Endometrium (tissue), 2 donors: ENCODE data around the gene NDRG2.
"Not testable (repeated sequence)": the region's sequence is repeated elsewhere in the genome, so short reads cannot be mapped to it uniquely, and the experiment has no call there.

Source experiments
- FAIRE-seq: peaks from 2 replicates; lab custom pipeline; 2012; peaks lifted over from hg19 to GRCh38; lab: Jason Lieb, UNC
- donor health status: control.
- donor health status: control.

NDRG2 gene

GRCh38 chr14:21033133-21033698 lies 8.4 kb upstream of the NDRG2 start:
- no peak for FAIRE-seq

- FAIRE-seq, result no peak
Measured at GRCh38 chr14:21032326-21033132, 7.7 kb upstream of the NDRG2 start.

- FAIRE-seq, result no peak
Measured at GRCh38 chr14:21030531-21030930, 5.7 kb upstream of the NDRG2 start.

GRCh38 chr14:21029917-21030316 lies 5.1 kb upstream of the NDRG2 start, which contains the start of gene TPPP2:
Gene TPPP2 (plus strand): TSS chr14:21030217. CDS start chr14:21030582, 365 bp downstream.
- FAIRE-seq, result no peak

- FAIRE-seq, result no peak
Measured at GRCh38 chr14:21026988-21027315, 2.1 kb upstream of the NDRG2 start.

- FAIRE-seq, result no peak
Measured at GRCh38 chr14:21026274-21026987, 1.6 kb upstream of the NDRG2 start.

- FAIRE-seq, result no peak
Measured at GRCh38 chr14:21025371-21026273, 761 bp upstream of the NDRG2 start.

- no peak for FAIRE-seq
Measured at GRCh38 chr14:21023817-21024584, 860 bp downstream of the NDRG2 start.

GRCh38 chr14:21023174-21023573 lies 1.7 kb downstream of the NDRG2 start:
- FAIRE-seq, result no peak

- FAIRE-seq, result no peak
Measured at GRCh38 chr14:21022686-21023085, 2.2 kb downstream of the NDRG2 start.

- FAIRE-seq, result no peak
Measured at GRCh38 chr14:21020977-21021545, 3.8 kb downstream of the NDRG2 start.

- no peak for FAIRE-seq
Measured at GRCh38 chr14:21019366-21019765, 5.5 kb downstream of the NDRG2 start.

- no peak for FAIRE-seq
Measured at GRCh38 chr14:21018781-21019180, 6.1 kb downstream of the NDRG2 start.

GRCh38 chr14:21018286-21018685 lies 6.6 kb downstream of the NDRG2 start:
- no peak for FAIRE-seq

GRCh38 chr14:21017528-21018245 lies 7.2 kb downstream of the NDRG2 start:
- FAIRE-seq, result no peak

- FAIRE-seq, result no peak
Measured at GRCh38 chr14:21016413-21017190, 8.3 kb downstream of the NDRG2 start.

GRCh38 chr14:21015312-21015711 lies 9.5 kb downstream of the NDRG2 start:
- no peak for FAIRE-seq

GRCh38 chr14:21014761-21015190 lies 10.1 kb downstream of the NDRG2 start:
- peak; percentile 26 for FAIRE-seq

GRCh38 chr14:21011136-21011535 lies 13.7 kb downstream of the NDRG2 start:
- no peak for FAIRE-seq

- FAIRE-seq, result not testable (repeated sequence)
Measured at GRCh38 chr14:21009721-21010120, 15.1 kb downstream of the NDRG2 start.
